GM12878 (cell line): Measurements from ENCODE around the gene EPM2AIP1. TPM values are rescaled to one million over a fixed set of nuclear protein-coding genes. Genes with fewer than 3 reads are reported as not detected.

ENCODE experiments used
- ATF7 ChIP-seq: fragments of 450-650 bp; IDR thresholded peaks from 2 replicates; pipeline ENCODE4 v1.6.1; 2016; ENCODE audit warnings: low read depth, mild to moderate bottlenecking
- BRCA1 ChIP-seq: IDR thresholded peaks from 2 replicates; pipeline ENCODE4 v1.6.1; 2011; ENCODE audit warnings: low read depth, low read length, improper control_type of control experiment
- ESRRA ChIP-seq: IDR thresholded peaks from 2 replicates; pipeline ENCODE4 v1.6.1; 2012; ENCODE audit warnings: mild to moderate bottlenecking, low read length, improper control_type of control experiment
- MEF2B ChIP-seq: fragments of 450-650 bp; IDR thresholded peaks from 2 replicates; pipeline ENCODE4 v1.6.1; 2018; ENCODE audit warnings: mild to moderate bottlenecking, moderate library complexity; ENCODE audit not compliant: partially characterized antibody, poor library complexity, severe bottlenecking
- NBN ChIP-seq: fragments of 450-650 bp; IDR thresholded peaks from 2 replicates; pipeline ENCODE4 v1.6.1; 2016
- NR2C1 ChIP-seq: fragments of 450-650 bp; IDR thresholded peaks from 2 replicates; pipeline ENCODE4 v1.6.1; 2017; ENCODE audit warnings: antibody characterized with exemption, mild to moderate bottlenecking, moderate library complexity
- PAX5 ChIP-seq: IDR thresholded peaks from 2 replicates; pipeline ENCODE4 v1.6.1; 2011; ENCODE audit warnings: low read depth, low read length, borderline replicate concordance
- POLR2A ChIP-seq: IDR thresholded peaks from 2 replicates; pipeline ENCODE4 v1.6.1; 2011; ENCODE audit warnings: low read depth, mild to moderate bottlenecking, low read length
- POU2F2 ChIP-seq: IDR thresholded peaks from 3 replicates; pipeline ENCODE4 v1.6.1; 2011; ENCODE audit warnings: low read depth, mild to moderate bottlenecking, low read length, borderline replicate concordance
- RBBP5 ChIP-seq: fragments of 200-600 bp; sonication (generic); conservative IDR thresholded peaks from 2 replicates; pipeline ENCODE4 v1.6.1; 2016
- SIN3A ChIP-seq: IDR thresholded peaks from 2 replicates; pipeline ENCODE4 v1.6.1; 2012; ENCODE audit warnings: low read depth, low read length, improper control_type of control experiment
- SMAD5 ChIP-seq: IDR thresholded peaks from 2 replicates; pipeline ENCODE4 v1.6.1; 2016; ENCODE audit warnings: antibody characterized with exemption, low read depth
- TBL1XR1 ChIP-seq: IDR thresholded peaks from 2 replicates; pipeline ENCODE4 v1.6.1; 2012; ENCODE audit warnings: low read depth, low read length, improper control_type of control experiment
- YBX1 ChIP-seq: fragments of 450-650 bp; IDR thresholded peaks from 2 replicates; pipeline ENCODE4 v1.6.1; 2016; ENCODE audit warnings: antibody characterized with exemption
- ZBED1 ChIP-seq: IDR thresholded peaks from 2 replicates; pipeline ENCODE4 v1.6.1; 2016; ENCODE audit warnings: borderline replicate concordance
- ZBTB11 ChIP-seq: fragments of 450-650 bp; formaldehyde crosslinking; IDR thresholded peaks from 2 replicates; pipeline ENCODE4 v1.5.0; 2022; ENCODE audit warnings: mild to moderate bottlenecking, missing genetic modification characterization
- ZBTB40 ChIP-seq: fragments of 450-650 bp; IDR thresholded peaks from 2 replicates; pipeline ENCODE4 v1.6.1; 2016; ENCODE audit warnings: mild to moderate bottlenecking, moderate library complexity, borderline replicate concordance
- ZNF274 ChIP-seq: IDR thresholded peaks from one replicate; pipeline ENCODE4 v1.8.0; 2011; ENCODE audit not compliant: insufficient read length, insufficient read depth
- polyA plus RNA-seq, 11 experiments: library from polyadenylated mRNA; depleted of rRNA in 4 of 11; unstranded in 6 of 11; stranded (reverse) in 5 of 11; fragments of >200 nt; fragmentation: Nextera tagmentation in 4 of 11; fragmentation: Illumina TruSeq in 1 of 11; extraction: Ambion mirVana in 4 of 11; extraction: Trizol in 1 of 11; gene quantifications; 1 replicate in 1 of 11; 2 replicates in 10 of 11; pipeline versions ENCODE4 v1.2.1 to v1.2.3, GENCODE V29; 2011 to 2016; ENCODE audit warnings: inconsistent platforms in 2 of 11, missing spikeins in 2 of 11, low read depth in 1 of 11
- total RNA-seq, 4 experiments: library from RNA; depleted of rRNA in 3 of 4; stranded (reverse); fragments of >200 nt in 3 of 4; fragmentation: Illumina TruSeq in 1 of 4; extraction: Trizol in 1 of 4; gene quantifications; 2 replicates each; pipeline versions ENCODE4 v1.2.1 to v1.2.3, GENCODE V29; 2013 to 2021
- TF ChIP-seq, protein P1 (sequence below): IDR thresholded peaks from 2 replicates; pipeline ENCODE4 v1.6.1; 2012; ENCODE audit warnings: low read length, inconsistent platforms
- TF ChIP-seq, protein P2 (sequence below): fragments of 450-650 bp; IDR thresholded peaks from 2 replicates; pipeline ENCODE4 v1.6.1; 2017; ENCODE audit warnings: mild to moderate bottlenecking
- TF ChIP-seq, protein P3 (sequence below), 3 experiments: IDR thresholded peaks in 2 of 3; conservative IDR thresholded peaks in 1 of 3; 2 replicates each; pipeline ENCODE4 v1.5.1; 2011; ENCODE audit warnings: low read depth in 3 of 3, low read length in 3 of 3, mild to moderate bottlenecking in 3 of 3, control low read depth in 2 of 3, moderate library complexity in 2 of 3, inconsistent platforms in 1 of 3, mixed read lengths in 1 of 3; ENCODE audit not compliant: control insufficient read depth in 2 of 3, insufficient read depth in 1 of 3; ENCODE audit errors: extremely low read depth in 1 of 3

Gene EPM2AIP1
- total and polyA plus RNA-seq, 10 of the 15 experiments (the other 5 are each of a cell fraction or from before 2014, with no cell fraction given) = 5.5 to 31.9 (median 21.8) TPM

DNA sequence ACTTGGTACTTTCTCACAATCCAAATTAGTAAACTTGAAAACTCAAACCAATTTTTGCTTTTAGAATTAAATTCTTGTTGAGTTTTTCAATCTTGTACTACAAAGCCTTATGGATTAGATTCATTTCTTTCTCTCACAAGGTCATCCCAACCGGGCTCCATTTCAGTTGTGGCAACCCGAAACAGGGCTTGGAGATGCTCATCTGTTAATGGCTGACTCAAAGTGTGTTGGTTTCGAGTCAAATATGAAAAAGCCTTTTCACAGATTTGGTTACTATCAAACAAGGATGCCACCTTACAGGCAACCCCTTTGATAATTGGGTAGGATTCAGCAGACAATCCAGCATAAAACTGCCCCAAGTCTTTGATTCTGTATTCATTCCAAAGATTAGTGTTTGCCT is 1.8 kb downstream of the EPM2AIP1 start (continued):
- TF ChIP-seq MEF2B (no peak), ZBTB40 (no peak), YBX1 (no peak), NBN (no peak), PAX5 (no peak), ATF7 (no peak), SMAD5 (no peak), POU2F2 (no peak), ZBED1 (no peak), ESRRA (no peak), BRCA1 (no peak), ZBTB11 (CRISPR knock-in tag) (no peak), SIN3A (no peak), TBL1XR1 (no peak), POLR2A (no peak), RBBP5 (no peak), ZNF274 (no peak), NR2C1 (no peak)
- TF ChIP-seq, protein P1, sequence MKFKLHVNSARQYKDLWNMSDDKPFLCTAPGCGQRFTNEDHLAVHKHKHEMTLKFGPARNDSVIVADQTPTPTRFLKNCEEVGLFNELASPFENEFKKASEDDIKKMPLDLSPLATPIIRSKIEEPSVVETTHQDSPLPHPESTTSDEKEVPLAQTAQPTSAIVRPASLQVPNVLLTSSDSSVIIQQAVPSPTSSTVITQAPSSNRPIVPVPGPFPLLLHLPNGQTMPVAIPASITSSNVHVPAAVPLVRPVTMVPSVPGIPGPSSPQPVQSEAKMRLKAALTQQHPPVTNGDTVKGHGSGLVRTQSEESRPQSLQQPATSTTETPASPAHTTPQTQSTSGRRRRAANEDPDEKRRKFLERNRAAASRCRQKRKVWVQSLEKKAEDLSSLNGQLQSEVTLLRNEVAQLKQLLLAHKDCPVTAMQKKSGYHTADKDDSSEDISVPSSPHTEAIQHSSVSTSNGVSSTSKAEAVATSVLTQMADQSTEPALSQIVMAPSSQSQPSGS = peak; percentile 63
- TF ChIP-seq, protein P2, sequence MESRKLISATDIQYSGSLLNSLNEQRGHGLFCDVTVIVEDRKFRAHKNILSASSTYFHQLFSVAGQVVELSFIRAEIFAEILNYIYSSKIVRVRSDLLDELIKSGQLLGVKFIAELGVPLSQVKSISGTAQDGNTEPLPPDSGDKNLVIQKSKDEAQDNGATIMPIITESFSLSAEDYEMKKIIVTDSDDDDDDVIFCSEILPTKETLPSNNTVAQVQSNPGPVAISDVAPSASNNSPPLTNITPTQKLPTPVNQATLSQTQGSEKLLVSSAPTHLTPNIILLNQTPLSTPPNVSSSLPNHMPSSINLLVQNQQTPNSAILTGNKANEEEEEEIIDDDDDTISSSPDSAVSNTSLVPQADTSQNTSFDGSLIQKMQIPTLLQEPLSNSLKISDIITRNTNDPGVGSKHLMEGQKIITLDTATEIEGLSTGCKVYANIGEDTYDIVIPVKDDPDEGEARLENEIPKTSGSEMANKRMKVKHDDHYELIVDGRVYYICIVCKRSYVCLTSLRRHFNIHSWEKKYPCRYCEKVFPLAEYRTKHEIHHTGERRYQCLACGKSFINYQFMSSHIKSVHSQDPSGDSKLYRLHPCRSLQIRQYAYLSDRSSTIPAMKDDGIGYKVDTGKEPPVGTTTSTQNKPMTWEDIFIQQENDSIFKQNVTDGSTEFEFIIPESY = no peak
- TF ChIP-seq, protein P3, sequence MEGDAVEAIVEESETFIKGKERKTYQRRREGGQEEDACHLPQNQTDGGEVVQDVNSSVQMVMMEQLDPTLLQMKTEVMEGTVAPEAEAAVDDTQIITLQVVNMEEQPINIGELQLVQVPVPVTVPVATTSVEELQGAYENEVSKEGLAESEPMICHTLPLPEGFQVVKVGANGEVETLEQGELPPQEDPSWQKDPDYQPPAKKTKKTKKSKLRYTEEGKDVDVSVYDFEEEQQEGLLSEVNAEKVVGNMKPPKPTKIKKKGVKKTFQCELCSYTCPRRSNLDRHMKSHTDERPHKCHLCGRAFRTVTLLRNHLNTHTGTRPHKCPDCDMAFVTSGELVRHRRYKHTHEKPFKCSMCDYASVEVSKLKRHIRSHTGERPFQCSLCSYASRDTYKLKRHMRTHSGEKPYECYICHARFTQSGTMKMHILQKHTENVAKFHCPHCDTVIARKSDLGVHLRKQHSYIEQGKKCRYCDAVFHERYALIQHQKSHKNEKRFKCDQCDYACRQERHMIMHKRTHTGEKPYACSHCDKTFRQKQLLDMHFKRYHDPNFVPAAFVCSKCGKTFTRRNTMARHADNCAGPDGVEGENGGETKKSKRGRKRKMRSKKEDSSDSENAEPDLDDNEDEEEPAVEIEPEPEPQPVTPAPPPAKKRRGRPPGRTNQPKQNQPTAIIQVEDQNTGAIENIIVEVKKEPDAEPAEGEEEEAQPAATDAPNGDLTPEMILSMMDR (IDR thresholded peaks at IDR 0.05 in 2 of 3, conservative IDR thresholded peaks at IDR 0.05 in 1 of 3; ENCODE audit: control insufficient read depth in 2 of 3, extremely low read depth in 1 of 3, insufficient read depth in 1 of 3, low read depth in 3 of 3, low read length in 3 of 3) = no peak
